A673 (cell line): ENCODE results near the gene GDF10. TPM values are rescaled to one million over a fixed set of nuclear protein-coding genes. Genes with fewer than 3 reads are reported as not detected.

Experiments used
- BruUV-seq: library from RNA; stranded (reverse); fragments of 400-500 nt; replicated peaks from 2 replicates; lab custom pipeline; 2021; lab: Mats Ljungman, UMichigan
- CTCF ChIA-PET: fragments of 300-600 bp; sonication (Branson Sonifier 250); formaldehyde crosslinking; loops from one replicate; lab custom pipeline; 2022; ENCODE audit warnings: antibody characterized with exemption; lab: Charles Lee
- POLR2A ChIA-PET: fragments of 300-600 bp; sonication (Branson Sonifier 250); formaldehyde crosslinking; loops from one replicate; lab custom pipeline; 2022; ENCODE audit warnings: antibody characterized with exemption; ENCODE audit not compliant: low non-redundant PET; lab: Charles Lee
- DNase-seq: peaks from one replicate; pipeline ENCODE4 v3.0.0-alpha.2; 2015; ENCODE audit warnings: low spot score
- H3K27ac ChIP-seq: fragments of 200-600 bp; sonication (generic); 2 replicates; pipeline ENCODE4 v1.5.1; 2016; ENCODE audit warnings: mixed run types, low read depth, mild to moderate bottlenecking, mixed read lengths, antibody characterized with exemption, low read length; ENCODE audit not compliant: poor library complexity, severe bottlenecking
- H3K27me3 ChIP-seq: fragments of 200-600 bp; sonication (generic); replicated peaks from 2 replicates; pipeline ENCODE4 v1.6.1; 2017; ENCODE audit warnings: mixed run types, low read depth, mild to moderate bottlenecking, mixed read lengths, antibody characterized with exemption, low read length; ENCODE audit not compliant: insufficient read depth, poor library complexity
- H3K36me3 ChIP-seq: fragments of 200-600 bp; sonication (generic); 2 replicates; pipeline ENCODE4 v1.6.1; 2016; ENCODE audit warnings: mixed run types, mild to moderate bottlenecking, mixed read lengths, antibody characterized with exemption, low read length; ENCODE audit not compliant: insufficient read depth, poor library complexity, severe bottlenecking
- H3K4me1 ChIP-seq: fragments of 200-600 bp; sonication (generic); 2 replicates; pipeline ENCODE4 v1.6.1; 2017; ENCODE audit warnings: mixed run types, mild to moderate bottlenecking, mixed read lengths, antibody characterized with exemption, low read length; ENCODE audit not compliant: insufficient read depth, poor library complexity, severe bottlenecking
- H3K4me3 ChIP-seq: fragments of 200-600 bp; sonication (generic); 2 replicates; pipeline ENCODE4 v1.5.1; 2016; ENCODE audit warnings: low read depth, mixed run types, mild to moderate bottlenecking, mixed read lengths, low read length; ENCODE audit not compliant: poor library complexity, severe bottlenecking
- H3K9me3 ChIP-seq: fragments of 200-600 bp; sonication (generic); 2 replicates; pipeline ENCODE4 v1.6.1; 2016; ENCODE audit warnings: mixed run types, low read depth, mild to moderate bottlenecking, mixed read lengths, antibody characterized with exemption, low read length; ENCODE audit not compliant: poor library complexity, severe bottlenecking
- EZH2 ChIP-seq: fragments of 200-600 bp; sonication (generic); IDR thresholded peaks from 2 replicates; pipeline ENCODE4 v1.6.1; 2017; ENCODE audit warnings: borderline replicate concordance, low read depth, mild to moderate bottlenecking, mixed read lengths, antibody characterized with exemption, low read length; ENCODE audit not compliant: poor library complexity, severe bottlenecking
- intact Hi-C: fragments of 100-400 bp; cut with micrococcal nuclease; formaldehyde crosslinking; loops from one replicate; pipeline ENCODE4 v1.10.0; 2022; ENCODE audit not compliant: unreplicated experiment
- total RNA-seq: library from RNA; stranded (reverse); gene quantifications from 2 replicates; pipeline ENCODE4 v1.2.3, GENCODE V29; 2021
- TF ChIP-seq, protein P1 (sequence below): fragments of 300-800, 200-600 bp; sonication (generic); conservative IDR thresholded peaks from 2 replicates; pipeline ENCODE4 v1.5.1; 2017; ENCODE audit warnings: low read depth, mild to moderate bottlenecking, antibody characterized with exemption, low read length, moderate library complexity, mixed read lengths

The GDF10 gene
- total RNA-seq, 1 experiment from 2014 or later, result 0.45 TPM

DNA sequence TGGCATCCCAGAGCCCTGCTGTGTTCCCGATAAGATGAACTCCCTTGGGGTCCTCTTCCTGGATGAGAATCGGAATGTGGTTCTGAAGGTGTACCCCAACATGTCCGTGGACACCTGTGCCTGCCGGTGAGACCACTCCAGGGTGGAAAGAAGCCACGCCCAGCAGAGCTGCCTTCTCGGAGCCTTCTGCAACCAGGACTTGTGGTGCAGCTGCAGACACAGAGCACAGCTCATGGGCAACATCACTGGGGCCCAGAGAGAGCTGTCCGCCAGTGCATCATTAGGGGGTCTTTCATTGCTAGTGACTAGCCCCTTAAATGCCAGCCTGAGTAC, 12.6 kb downstream of the GDF10 start:
- Histone ChIP-seq H3K36me3 (no peaks in the 10 kb centered on the region), H3K4me3 (no peak overlapping the region), H3K9me3 (no peaks in the 10 kb centered on the region), H3K27ac (no peak overlapping the region), H3K4me1 (no peaks in the 10 kb centered on the region), H3K27me3 (no peaks in the 10 kb centered on the region)
- no TSS peak for BruUV-seq
- intact Hi-C loops, result loop anchor here (1.0 to 10.0 kb wide), 2 partner anchors 62 to 265 kb away; no protein-coding TSS in a partner anchor
- DNase-seq, result no peak
- POLR2A ChIA-PET, result no interaction called here
- CTCF ChIA-PET, result interaction anchor here (0.9 to 1.2 kb wide), 2 partner anchors 281 to 288 kb away, joined by 3 to 4 read pairs; no protein-coding TSS in a partner anchor
- no peak for TF ChIP-seq EZH2
- TF ChIP-seq, protein P1, sequence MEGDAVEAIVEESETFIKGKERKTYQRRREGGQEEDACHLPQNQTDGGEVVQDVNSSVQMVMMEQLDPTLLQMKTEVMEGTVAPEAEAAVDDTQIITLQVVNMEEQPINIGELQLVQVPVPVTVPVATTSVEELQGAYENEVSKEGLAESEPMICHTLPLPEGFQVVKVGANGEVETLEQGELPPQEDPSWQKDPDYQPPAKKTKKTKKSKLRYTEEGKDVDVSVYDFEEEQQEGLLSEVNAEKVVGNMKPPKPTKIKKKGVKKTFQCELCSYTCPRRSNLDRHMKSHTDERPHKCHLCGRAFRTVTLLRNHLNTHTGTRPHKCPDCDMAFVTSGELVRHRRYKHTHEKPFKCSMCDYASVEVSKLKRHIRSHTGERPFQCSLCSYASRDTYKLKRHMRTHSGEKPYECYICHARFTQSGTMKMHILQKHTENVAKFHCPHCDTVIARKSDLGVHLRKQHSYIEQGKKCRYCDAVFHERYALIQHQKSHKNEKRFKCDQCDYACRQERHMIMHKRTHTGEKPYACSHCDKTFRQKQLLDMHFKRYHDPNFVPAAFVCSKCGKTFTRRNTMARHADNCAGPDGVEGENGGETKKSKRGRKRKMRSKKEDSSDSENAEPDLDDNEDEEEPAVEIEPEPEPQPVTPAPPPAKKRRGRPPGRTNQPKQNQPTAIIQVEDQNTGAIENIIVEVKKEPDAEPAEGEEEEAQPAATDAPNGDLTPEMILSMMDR, result no peak

DNA sequence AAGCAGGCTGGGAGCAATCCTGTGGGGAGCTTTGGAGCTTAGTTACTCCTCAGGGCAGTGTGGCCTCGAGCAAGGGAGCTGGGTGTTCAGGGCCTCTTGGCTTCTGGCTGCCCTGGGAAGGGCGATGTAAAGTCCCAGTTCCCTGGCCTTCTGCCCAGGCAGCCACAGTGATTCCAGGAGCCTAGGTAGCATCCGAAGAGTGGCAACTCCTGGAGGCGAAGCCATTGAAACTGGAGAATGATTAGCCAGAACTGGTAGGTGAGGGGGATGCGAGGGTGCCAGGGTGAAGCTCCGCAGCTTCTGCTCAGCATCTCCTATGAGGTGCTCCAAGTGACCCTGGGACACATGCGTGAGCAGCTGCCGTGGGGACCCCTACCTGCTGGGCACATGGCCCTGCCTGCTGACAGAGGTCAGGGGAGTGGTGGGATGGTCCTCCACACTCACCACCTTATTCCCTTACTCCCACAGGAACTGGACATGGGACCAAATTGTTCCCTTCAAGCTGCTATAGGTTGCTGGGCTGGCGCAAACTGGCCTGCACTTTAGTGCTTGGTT, 14.5 kb downstream of the GDF10 start:
- H3K27ac ChIP-seq, result no peak overlapping the region
- no peaks in the 10 kb centered on the region for H3K9me3 ChIP-seq
- TF ChIP-seq, protein P1, result no peak
- TF ChIP-seq EZH2, result no peak
- H3K36me3 ChIP-seq, result no peaks in the 10 kb centered on the region
- no peak for DNase-seq
- POLR2A ChIA-PET, result no interaction called here
- CTCF ChIA-PET, result interaction anchor here (0.6 to 1.4 kb wide), 2 partner anchors 266 to 294 kb away, joined by 3 to 4 read pairs; no protein-coding TSS in a partner anchor
- no peak overlapping the region for H3K4me3 ChIP-seq
- H3K27me3 ChIP-seq, result no peaks in the 10 kb centered on the region
- no TSS peak for BruUV-seq
- intact Hi-C loops, result loop anchor here (10.0 kb wide), 1 partner anchor 60 kb away; no protein-coding TSS in a partner anchor
- H3K4me1 ChIP-seq, result no peaks in the 10 kb centered on the region

DNA sequence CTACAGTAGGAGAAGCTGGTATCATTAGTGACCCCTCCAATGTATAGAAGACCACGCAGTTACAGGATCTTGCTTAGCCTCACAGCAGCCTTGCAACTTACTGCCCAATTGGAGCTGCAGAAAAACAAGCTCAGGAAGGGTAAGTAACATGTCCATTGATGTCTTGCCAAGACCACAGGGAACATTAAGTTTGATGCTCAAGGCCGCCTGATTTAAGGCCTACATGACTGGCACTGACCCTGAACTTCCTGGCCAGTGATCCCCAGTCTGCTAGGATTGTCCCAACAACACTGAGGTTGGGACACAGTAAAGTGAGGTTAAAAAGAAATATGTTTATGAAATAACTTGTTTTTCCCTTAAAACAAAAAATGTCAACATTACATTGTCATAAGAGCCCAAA, 15.4 kb downstream of the GDF10 start:
- Histone ChIP-seq H3K27ac (no peak overlapping the region), H3K36me3 (no peaks in the 10 kb centered on the region), H3K9me3 (no peaks in the 10 kb centered on the region), H3K27me3 (no peaks in the 10 kb centered on the region), H3K4me1 (no peaks in the 10 kb centered on the region), H3K4me3 (no peak overlapping the region)
- ChIA-PET POLR2A (no interaction called here), CTCF (no interaction called here)
- TF ChIP-seq, protein P1, result no peak
- no peak for TF ChIP-seq EZH2
- intact Hi-C loops, result loop anchor here (10.0 kb wide), 1 partner anchor 59 kb away; no protein-coding TSS in a partner anchor
- BruUV-seq, result no TSS peak
- DNase-seq, result no peak
